Measurements from ENCODE around the gene KAZALD1.
A peak's percentile ranks its signal among the peaks of the same experiment; 100 is the strongest.

Gene KAZALD1

GRCh38 chr10:101055411-101055810 lies 6.4 kb upstream of the KAZALD1 start:
- no peak overlapping the region for H3K4me3 ChIP-seq (ENCODE audit: low read depth, low read length)
- DNase-seq (ENCODE audit: low read depth) = no peak
- no peak for TF ChIP-seq CTCF (IDR thresholded peaks at IDR 0.05; ENCODE audit: insufficient read depth, low read depth, low read length, missing control alignments)

- DNase-seq (ENCODE audit: low read depth) = no peak
- no peak for TF ChIP-seq CTCF (IDR thresholded peaks at IDR 0.05; ENCODE audit: insufficient read depth, low read depth, low read length, missing control alignments)
- H3K4me3 ChIP-seq (ENCODE audit: low read depth, low read length) = no peak overlapping the region
Measured at GRCh38 chr10:101056365-101057151, 5.2 kb upstream of the KAZALD1 start.

GRCh38 chr10:101060036-101060950 lies 1.5 kb upstream of the KAZALD1 start:
- peak; percentile 93 for DNase-seq (ENCODE audit: low read depth)
- TF ChIP-seq CTCF (IDR thresholded peaks at IDR 0.05; ENCODE audit: insufficient read depth, low read depth, low read length, missing control alignments) = peak; percentile 88
- H3K4me3 ChIP-seq (ENCODE audit: low read depth, low read length) = peak overlapping the region; percentile 84

- DNase-seq (ENCODE audit: low read depth) = peak; percentile 97
- TF ChIP-seq CTCF (IDR thresholded peaks at IDR 0.05; ENCODE audit: insufficient read depth, low read depth, low read length, missing control alignments) = no peak
- peak overlapping the region; percentile 84 for H3K4me3 ChIP-seq (ENCODE audit: low read depth, low read length)
Measured at GRCh38 chr10:101060951-101061623, 702 bp upstream of the KAZALD1 start.

GRCh38 chr10:101062232-101063049 lies 652 bp downstream of the KAZALD1 start:
- peak; percentile 79 for DNase-seq (ENCODE audit: low read depth)
- TF ChIP-seq CTCF (IDR thresholded peaks at IDR 0.05; ENCODE audit: insufficient read depth, low read depth, low read length, missing control alignments) = peak; percentile 67
- H3K4me3 ChIP-seq (ENCODE audit: low read depth, low read length) = peak overlapping the region; percentile 84; the same call in 1 of the 2 replicates

- no peak overlapping the region for H3K4me3 ChIP-seq (ENCODE audit: low read depth, low read length)
- TF ChIP-seq CTCF (IDR thresholded peaks at IDR 0.05; ENCODE audit: insufficient read depth, low read depth, low read length, missing control alignments) = no peak
- no peak for DNase-seq (ENCODE audit: low read depth)
Measured at GRCh38 chr10:101063050-101063525, 1.3 kb downstream of the KAZALD1 start.

Data from GM12865 (cell line).